H9 (cell line): ENCODE measurements around the gene SH3RF2. TPM values are rescaled to one million over a fixed set of nuclear protein-coding genes. Genes with fewer than 3 reads are reported as not detected.

Experiments used
- DNase-seq: peaks from one replicate; pipeline ENCODE4 v3.0.0-alpha.2; 2017
- H2AFZ ChIP-seq: one replicate; pipeline ENCODE4 v1.6.1; 2013; ENCODE audit warnings: mild to moderate bottlenecking, low read length, control low read depth, moderate library complexity
- H2AK5ac ChIP-seq: 2 replicates; pipeline ENCODE4 v1.6.1; 2013; ENCODE audit warnings: low read length, control low read depth, mixed read lengths; ENCODE audit not compliant: insufficient read length
- H2BK120ac ChIP-seq: one replicate; pipeline ENCODE4 v1.6.1; 2013; ENCODE audit warnings: low read depth, mild to moderate bottlenecking, low read length, control low read depth, inconsistent platforms; ENCODE audit not compliant: poor library complexity, severe bottlenecking
- H2BK12ac ChIP-seq: 2 replicates; pipeline ENCODE4 v1.6.1; 2013; ENCODE audit warnings: low read length, control low read depth, mixed read lengths, low read depth; ENCODE audit not compliant: insufficient read length
- H2BK15ac ChIP-seq: 2 replicates; pipeline ENCODE4 v1.6.1; 2013; ENCODE audit warnings: low read depth, low read length, control low read depth
- H2BK20ac ChIP-seq: one replicate; pipeline ENCODE4 v1.6.1; 2013; ENCODE audit warnings: low read depth, mild to moderate bottlenecking, low read length, control low read depth, inconsistent platforms; ENCODE audit not compliant: poor library complexity, severe bottlenecking
- H2BK5ac ChIP-seq: 2 replicates; pipeline ENCODE4 v1.6.1; 2013; ENCODE audit warnings: low read length, control low read depth, mixed read lengths; ENCODE audit not compliant: insufficient read length
- H3K14ac ChIP-seq: 2 replicates; pipeline ENCODE4 v1.6.1; 2013; ENCODE audit warnings: low read length, control low read depth; ENCODE audit not compliant: insufficient read depth
- H3K18ac ChIP-seq: 2 replicates; pipeline ENCODE4 v1.6.1; 2013; ENCODE audit warnings: low read depth, mild to moderate bottlenecking, mixed read lengths, low read length, control low read depth; ENCODE audit not compliant: insufficient read length
- H3K23ac ChIP-seq: 2 replicates; pipeline ENCODE4 v1.6.1; 2013; ENCODE audit warnings: low read length, control low read depth, mixed read lengths, low read depth; ENCODE audit not compliant: insufficient read length
- H3K23me2 ChIP-seq: 2 replicates; pipeline ENCODE4 v1.6.1; 2013; ENCODE audit warnings: low read depth, mild to moderate bottlenecking, mixed read lengths, low read length, control low read depth; ENCODE audit not compliant: insufficient read length, poor library complexity, severe bottlenecking
- H3K27ac ChIP-seq: 2 replicates; pipeline ENCODE4 v1.5.1; 2013; ENCODE audit warnings: low read length, control low read depth, mixed read lengths, low read depth; ENCODE audit not compliant: insufficient read length
- H3K27me3 ChIP-seq: 2 replicates; pipeline ENCODE4 v1.6.1; 2013; ENCODE audit warnings: low read length, control low read depth, inconsistent platforms; ENCODE audit not compliant: insufficient read depth
- H3K4ac ChIP-seq: 2 replicates; pipeline ENCODE4 v1.6.1; 2013; ENCODE audit warnings: low read depth, mild to moderate bottlenecking, control low read depth, inconsistent platforms, low read length, moderate library complexity
- H3K4me1 ChIP-seq: 2 replicates; pipeline ENCODE4 v1.6.1; 2013; ENCODE audit warnings: low read length, control low read depth, inconsistent platforms; ENCODE audit not compliant: insufficient read depth
- H3K4me2 ChIP-seq: 2 replicates; pipeline ENCODE4 v1.6.1; 2013; ENCODE audit warnings: low read length, control low read depth, mixed read lengths; ENCODE audit not compliant: insufficient read length, insufficient read depth
- H3K56ac ChIP-seq: 2 replicates; pipeline ENCODE4 v1.6.1; 2013; ENCODE audit warnings: low read depth, mild to moderate bottlenecking, mixed read lengths, low read length, control low read depth; ENCODE audit not compliant: insufficient read length
- H3K79me1 ChIP-seq: 2 replicates; pipeline ENCODE4 v1.6.1; 2013; ENCODE audit warnings: low read depth, mild to moderate bottlenecking, moderate library complexity, low read length, control low read depth, inconsistent platforms; ENCODE audit not compliant: insufficient read depth, poor library complexity, severe bottlenecking
- H3K79me2 ChIP-seq: 2 replicates; pipeline ENCODE4 v1.6.1; 2013; ENCODE audit warnings: low read length, control low read depth, inconsistent platforms; ENCODE audit not compliant: insufficient read depth
- H3K9ac ChIP-seq: 2 replicates; pipeline ENCODE4 v1.6.1; 2013; ENCODE audit warnings: low read length, control low read depth, mixed read lengths; ENCODE audit not compliant: insufficient read length; ENCODE audit errors: extremely low read depth
- H3K9me3 ChIP-seq: one replicate; pipeline ENCODE4 v1.6.1; 2013; ENCODE audit warnings: low read depth, low read length, inconsistent platforms; ENCODE audit not compliant: control insufficient read depth
- H3T11ph ChIP-seq: one replicate; pipeline ENCODE4 v1.6.1; 2013; ENCODE audit warnings: mild to moderate bottlenecking, low read length, control low read depth, inconsistent platforms
- H4K20me1 ChIP-seq: one replicate; pipeline ENCODE4 v1.6.1; 2013; ENCODE audit not compliant: control insufficient read depth, insufficient read length, insufficient read depth
- H4K5ac ChIP-seq: 2 replicates; pipeline ENCODE4 v1.6.1; 2013; ENCODE audit warnings: low read depth, mild to moderate bottlenecking, mixed read lengths, low read length, control low read depth; ENCODE audit not compliant: insufficient read length
- H4K8ac ChIP-seq: replicated peaks from 2 replicates; pipeline ENCODE4 v1.6.1; 2013; ENCODE audit warnings: low read length, control low read depth, mixed read lengths, low read depth; ENCODE audit not compliant: insufficient read length
- H4K91ac ChIP-seq: 2 replicates; pipeline ENCODE4 v1.6.1; 2013; ENCODE audit warnings: low read depth, mild to moderate bottlenecking, moderate library complexity, mixed read lengths, low read length, control low read depth; ENCODE audit not compliant: insufficient read length
- H3K27ac Mint-ChIP-seq, 3 experiments: 2 replicates in 2 of 3; 3 replicates in 1 of 3; pipeline ENCODE4 v1.8.0; 2020 to 2021; ENCODE audit warnings: mixed read lengths in 3 of 3, mild to moderate bottlenecking in 1 of 3, moderate library complexity in 1 of 3
- H3K27me3 Mint-ChIP-seq: 2 replicates; pipeline ENCODE4 v1.8.0; 2021; ENCODE audit warnings: low read depth, mild to moderate bottlenecking, moderate library complexity, mixed read lengths
- H3K36me3 Mint-ChIP-seq, 3 experiments: 2 replicates in 2 of 3; 3 replicates in 1 of 3; pipeline ENCODE4 v1.8.0; 2020 to 2021; ENCODE audit warnings: low read depth in 3 of 3, mixed read lengths in 3 of 3; ENCODE audit not compliant: insufficient read depth in 1 of 3
- H3K4me1 Mint-ChIP-seq, 2 experiments: 2 replicates each; pipeline ENCODE4 v1.8.0; 2020; ENCODE audit warnings: mixed read lengths in 2 of 2
- H3K4me3 Mint-ChIP-seq, 2 experiments: 2 replicates in 1 of 2; 3 replicates in 1 of 2; pipeline ENCODE4 v1.8.0; 2020 to 2021; ENCODE audit warnings: mild to moderate bottlenecking in 2 of 2, mixed read lengths in 2 of 2, moderate library complexity in 1 of 2
- H3K9me3 Mint-ChIP-seq, 2 experiments: 2 replicates in 1 of 2; 3 replicates in 1 of 2; pipeline ENCODE4 v1.8.0; 2020; ENCODE audit warnings: mild to moderate bottlenecking in 2 of 2, mixed read lengths in 2 of 2, moderate library complexity in 1 of 2
- WGBS: extraction: QIAGEN DNeasy Blood & Tissue Kit; methylation state at CpG from one replicate; pipeline ENCODE4 v1.1.7; 2013; ENCODE audit warnings: missing lambda C conversion rate, low lambda C conversion rate, mixed read lengths; ENCODE audit not compliant: insufficient read length; ENCODE audit errors: extremely low coverage; 5-methylcytosine and 5-hydroxymethylcytosine counted together
- total RNA-seq: library from RNA; stranded (reverse); gene quantifications from 2 replicates; pipeline ENCODE4 v1.2.1, GENCODE V29; 2021
- TF ChIP-seq, protein P1 (sequence below): fragments of 200-600 bp; sonication (generic); conservative IDR thresholded peaks from 3 replicates; pipeline ENCODE4 v1.8.0; 2021; ENCODE audit warnings: antibody characterized with exemption, mild to moderate bottlenecking

The SH3RF2 gene
- total RNA-seq, 1 experiment from 2014 or later = 0.66 TPM

DNA sequence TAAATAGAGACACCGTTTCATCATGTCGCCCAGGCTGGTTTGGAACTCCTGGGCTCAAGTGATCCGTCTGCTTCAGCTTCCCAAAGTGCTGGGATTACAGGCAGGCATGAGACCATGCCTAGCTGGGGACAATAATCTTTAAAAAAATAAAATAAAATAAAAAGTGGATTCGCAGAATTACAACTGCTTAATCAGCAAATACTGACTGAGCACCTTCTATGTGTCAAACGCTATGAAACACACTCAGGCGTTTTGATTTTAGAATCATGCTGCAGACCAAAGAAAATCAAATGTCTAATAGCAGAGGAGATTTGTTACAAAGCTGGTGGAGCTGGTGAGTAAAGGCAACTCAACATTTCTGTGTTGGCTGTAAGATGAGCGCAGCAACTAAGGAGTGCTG lies 22.7 kb upstream of the SH3RF2 start:
- Histone ChIP-seq H3K4ac (no peak overlapping the region), H3K18ac (no peak overlapping the region), H2AFZ (no peak overlapping the region), H4K8ac (no peak overlapping the region), H3K4me1 (no peaks in the 10 kb centered on the region), H3K79me1 (no peaks in the 10 kb centered on the region), H2AK5ac (no peak overlapping the region), H3K79me2 (no peaks in the 10 kb centered on the region), H3K23me2 (no peaks in the 10 kb centered on the region), H4K91ac (no peak overlapping the region), H3K27ac (no peak overlapping the region), H4K5ac (no peak overlapping the region), H3K9ac (no peak overlapping the region), H2BK5ac (no peak overlapping the region), H3K4me2 (no peak overlapping the region), H3K27me3 (no peaks in the 10 kb centered on the region), H2BK15ac (no peak overlapping the region), H3K23ac (no peak overlapping the region), H3K9me3 (no peaks in the 10 kb centered on the region), H3K56ac (no peak overlapping the region), H3K14ac (no peak overlapping the region), H3T11ph (no peak overlapping the region), H2BK120ac (no peak overlapping the region), H2BK12ac (no peak overlapping the region), H2BK20ac (no peak overlapping the region), H4K20me1 (no peaks in the 10 kb centered on the region)
- no peaks in the 10 kb centered on the region for H3K36me3 Mint-ChIP-seq
- TF ChIP-seq, protein P1, sequence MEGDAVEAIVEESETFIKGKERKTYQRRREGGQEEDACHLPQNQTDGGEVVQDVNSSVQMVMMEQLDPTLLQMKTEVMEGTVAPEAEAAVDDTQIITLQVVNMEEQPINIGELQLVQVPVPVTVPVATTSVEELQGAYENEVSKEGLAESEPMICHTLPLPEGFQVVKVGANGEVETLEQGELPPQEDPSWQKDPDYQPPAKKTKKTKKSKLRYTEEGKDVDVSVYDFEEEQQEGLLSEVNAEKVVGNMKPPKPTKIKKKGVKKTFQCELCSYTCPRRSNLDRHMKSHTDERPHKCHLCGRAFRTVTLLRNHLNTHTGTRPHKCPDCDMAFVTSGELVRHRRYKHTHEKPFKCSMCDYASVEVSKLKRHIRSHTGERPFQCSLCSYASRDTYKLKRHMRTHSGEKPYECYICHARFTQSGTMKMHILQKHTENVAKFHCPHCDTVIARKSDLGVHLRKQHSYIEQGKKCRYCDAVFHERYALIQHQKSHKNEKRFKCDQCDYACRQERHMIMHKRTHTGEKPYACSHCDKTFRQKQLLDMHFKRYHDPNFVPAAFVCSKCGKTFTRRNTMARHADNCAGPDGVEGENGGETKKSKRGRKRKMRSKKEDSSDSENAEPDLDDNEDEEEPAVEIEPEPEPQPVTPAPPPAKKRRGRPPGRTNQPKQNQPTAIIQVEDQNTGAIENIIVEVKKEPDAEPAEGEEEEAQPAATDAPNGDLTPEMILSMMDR = no peak
- peaks cover 0 to 2% of the 10 kb centered on the region in 2 experiments; a peak in 1 of 5 replicates for H3K9me3 Mint-ChIP-seq
- WGBS = no CpG with 5 or more reads among the region's 7 CpGs
- DNase-seq = no peak
- no peak overlapping the region for H3K27ac Mint-ChIP-seq
- H3K4me1 Mint-ChIP-seq = peaks cover 10 to 15% of the 10 kb centered on the region in 2 experiments
- no peak overlapping the region for H3K4me3 Mint-ChIP-seq
- peaks cover 1% of the 10 kb centered on the region; the same call in 1 of the 2 replicates for H3K27me3 Mint-ChIP-seq
